Fibroblast of the conjunctiva (primary cell): ENCODE measurements around the gene CDKAL1.
A peak's percentile ranks its signal among the peaks of the same experiment; 100 is the strongest.
"Not testable (repeated sequence)": the region's sequence is repeated elsewhere in the genome, so short reads cannot be mapped to it uniquely, and the experiment has no call there.

Experiments
- DNase-seq: peaks from one replicate; pipeline ENCODE4 v3.0.0-alpha.2; 2010; ENCODE audit warnings: low read depth

The CDKAL1 gene

DNA sequence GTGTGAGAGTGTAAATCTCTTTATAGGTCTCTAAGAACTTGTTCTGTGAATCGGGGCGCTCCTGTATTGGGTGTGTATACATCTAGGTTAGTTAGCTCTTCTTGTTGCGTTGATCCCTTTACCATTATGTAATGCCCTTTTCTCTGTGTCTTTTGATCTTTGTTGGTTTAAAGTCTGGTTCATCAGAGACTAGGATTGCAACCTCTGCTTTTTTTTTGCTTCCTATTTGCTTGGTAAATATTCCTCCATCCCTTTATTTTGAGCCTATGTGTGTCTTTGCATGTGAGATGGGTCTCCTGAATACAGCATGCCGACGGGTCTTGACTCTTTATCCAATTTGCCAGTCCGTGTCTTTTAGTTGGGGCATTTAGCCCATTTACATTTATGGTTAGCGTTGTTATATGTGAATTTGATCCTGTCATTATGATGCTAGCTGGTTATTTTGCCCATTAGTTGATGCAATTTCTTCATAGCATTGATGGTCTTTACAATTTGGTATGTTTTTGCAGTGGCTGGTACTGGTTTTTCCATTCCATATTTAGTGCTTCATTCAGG is 60.1 kb downstream of the CDKAL1 start:
- DNase-seq, result not testable (repeated sequence)

DNA sequence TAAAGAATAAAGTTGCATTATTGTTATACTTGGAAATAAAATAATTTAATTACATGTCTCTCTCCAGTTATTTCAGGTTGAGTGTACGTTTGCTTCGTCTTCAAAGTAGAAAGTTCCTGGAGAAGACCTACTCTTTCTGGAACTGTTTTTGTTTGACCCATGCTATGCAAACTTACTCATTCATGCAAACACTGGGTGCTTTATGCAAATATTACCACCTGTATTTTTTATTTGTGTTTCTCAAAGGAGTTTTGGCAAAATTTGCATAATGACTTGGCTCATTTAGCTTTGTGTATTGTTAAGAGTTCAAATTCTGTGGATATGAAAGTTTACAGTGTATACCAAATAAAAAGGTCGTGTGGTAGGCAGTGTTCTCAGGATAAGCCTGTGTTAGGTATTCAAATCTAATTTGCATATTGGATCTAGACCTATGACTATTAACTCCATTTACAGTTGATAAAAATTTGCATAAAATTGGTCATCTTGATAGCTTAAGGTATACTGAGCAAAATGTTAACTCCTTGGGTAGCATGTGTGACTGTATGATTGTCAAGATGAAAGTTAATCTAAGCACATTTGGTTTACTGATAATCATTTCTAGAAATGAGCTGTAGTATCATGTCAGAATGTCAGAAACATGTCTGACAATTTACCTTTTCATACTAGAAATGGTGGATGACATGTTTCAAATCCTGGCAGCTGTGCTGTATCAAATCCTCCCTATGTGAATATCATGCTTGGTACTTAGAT is 65.2 kb downstream of the CDKAL1 start:
- no peak for DNase-seq

DNA sequence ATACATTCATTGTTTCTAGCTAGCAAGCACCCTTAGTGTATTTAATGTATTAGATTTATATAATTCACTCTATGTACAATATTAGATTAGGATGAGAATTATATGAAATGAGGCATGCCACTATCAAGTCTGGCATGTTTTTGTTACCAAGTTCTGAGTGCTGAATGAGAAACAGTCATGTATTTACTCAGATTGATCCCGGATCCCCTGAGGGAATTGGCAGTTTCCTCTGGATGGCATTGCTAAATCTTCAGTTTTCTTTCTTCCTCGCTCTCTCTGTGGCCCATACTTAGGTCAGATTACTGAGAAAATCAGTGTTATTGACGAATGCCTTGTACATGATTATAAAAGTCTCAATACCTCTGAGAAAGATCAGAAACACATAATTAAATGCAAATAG is 66.6 kb downstream of the CDKAL1 start:
- no peak for DNase-seq

DNA sequence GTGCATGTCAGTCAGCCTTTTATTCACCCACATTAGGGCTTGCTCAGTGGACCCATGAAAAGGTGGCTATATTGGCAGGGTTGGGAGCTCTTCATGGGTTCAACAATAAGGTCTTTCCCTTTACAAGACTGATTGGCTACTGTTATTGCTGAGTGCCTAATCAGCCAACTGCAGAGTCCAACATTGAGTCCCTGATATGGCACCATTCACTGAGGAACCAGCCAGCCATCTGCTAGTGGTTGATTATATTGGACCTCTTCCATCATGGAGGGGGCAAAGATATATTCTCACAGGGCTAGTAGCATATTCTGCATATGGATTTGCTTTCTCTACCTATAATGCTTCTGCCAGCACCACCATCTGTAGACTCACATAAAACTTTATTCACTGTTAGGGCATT is 69.9 kb downstream of the CDKAL1 start:
- DNase-seq, result no peak

DNA sequence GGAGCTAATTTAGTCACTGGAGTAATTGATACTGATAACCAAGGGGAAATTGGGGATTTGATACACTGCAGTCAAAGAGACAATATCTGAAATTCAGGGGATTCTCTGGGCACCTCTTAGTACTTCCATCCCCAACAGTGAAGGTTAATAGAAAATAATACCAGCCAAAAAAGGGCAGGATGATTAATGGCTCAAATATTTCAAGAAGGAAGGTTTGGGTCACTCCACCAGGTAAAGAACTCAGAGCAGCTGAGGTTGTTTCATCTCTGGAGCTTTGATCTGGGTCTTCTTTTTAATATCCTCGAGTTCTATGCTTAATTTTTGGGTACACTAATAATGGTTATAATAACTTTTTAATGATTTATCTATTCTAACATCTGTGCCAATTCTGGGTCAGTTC is 70.8 kb downstream of the CDKAL1 start:
- DNase-seq, result no peak

DNA sequence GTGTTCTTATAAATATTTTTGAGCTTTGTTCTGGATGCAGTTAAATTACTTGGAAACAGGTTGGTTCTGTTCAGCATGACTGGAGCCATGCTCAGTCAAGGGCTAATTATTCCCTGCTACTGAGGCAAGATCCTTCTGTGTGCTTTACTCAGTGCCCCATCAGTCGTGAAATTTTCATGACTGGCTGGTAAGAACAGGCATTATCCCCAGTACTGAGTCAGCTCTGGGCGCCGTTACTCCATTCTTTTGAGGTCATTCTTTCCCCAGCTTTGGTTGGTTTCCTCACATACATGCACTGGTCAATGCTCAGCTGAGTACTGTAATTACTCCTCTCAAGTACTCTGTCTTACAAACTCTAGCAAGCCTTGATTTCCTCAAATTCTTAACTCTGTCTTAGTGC is 71.3 kb downstream of the CDKAL1 start:
- no peak for DNase-seq

DNA sequence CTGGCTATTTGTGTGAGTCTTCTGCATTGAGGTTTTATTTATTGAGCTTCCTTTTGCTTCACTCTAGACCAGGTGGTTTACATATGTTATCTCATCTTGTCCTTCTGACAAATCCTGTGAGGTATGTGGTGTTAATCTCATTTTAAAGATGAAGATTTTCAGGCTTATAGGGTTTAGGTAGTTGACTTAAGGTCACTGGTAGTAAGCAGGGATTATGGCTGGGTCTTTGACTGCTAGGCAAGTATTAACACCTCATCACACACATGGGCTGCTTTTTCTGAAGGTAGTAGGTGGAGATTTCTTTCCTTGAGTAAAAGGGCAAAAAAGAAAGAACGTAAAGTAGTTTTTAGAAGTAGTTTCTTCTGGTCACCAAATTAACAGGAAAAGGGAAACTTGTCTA is 72.6 kb downstream of the CDKAL1 start:
- no peak for DNase-seq

DNA sequence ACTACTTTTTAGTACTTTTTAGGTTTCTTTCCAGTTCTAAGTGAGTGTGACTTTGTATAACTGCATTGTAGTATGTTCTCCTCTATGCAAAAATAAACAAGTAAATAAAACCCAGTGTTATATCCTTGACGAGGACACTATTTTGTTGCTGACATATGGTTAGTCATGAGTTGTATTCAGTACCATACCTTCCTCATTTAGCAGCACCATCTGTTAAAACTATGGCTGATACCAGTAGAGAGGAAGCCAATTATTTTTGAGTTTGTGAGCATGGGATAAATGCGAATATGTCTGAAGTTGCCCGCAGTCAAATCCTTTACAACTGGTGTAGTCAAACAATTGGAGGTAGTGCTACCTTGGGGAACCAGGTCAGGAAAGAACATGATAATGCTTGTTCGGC is 74.1 kb downstream of the CDKAL1 start:
- DNase-seq, result no peak

DNA sequence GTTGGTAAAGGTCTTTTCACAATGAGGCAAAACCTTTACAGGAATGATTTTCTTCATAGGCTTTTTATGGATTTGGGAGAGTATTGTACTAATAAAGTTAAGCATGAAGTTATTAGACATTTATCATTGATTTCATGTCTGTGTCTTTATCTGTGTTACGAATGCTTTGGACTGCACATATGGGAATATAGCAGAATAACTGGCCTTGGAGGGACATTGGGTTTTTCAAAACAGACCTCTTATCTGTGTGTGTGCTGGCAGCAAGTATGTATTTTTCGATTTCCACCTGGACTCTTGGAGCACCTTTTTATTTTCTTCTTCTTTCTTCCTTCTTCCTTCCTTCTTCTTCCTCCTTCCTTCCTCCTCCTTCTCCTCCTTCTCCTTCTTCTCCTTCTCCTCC is 74.6 kb downstream of the CDKAL1 start:
- no peak for DNase-seq

DNA sequence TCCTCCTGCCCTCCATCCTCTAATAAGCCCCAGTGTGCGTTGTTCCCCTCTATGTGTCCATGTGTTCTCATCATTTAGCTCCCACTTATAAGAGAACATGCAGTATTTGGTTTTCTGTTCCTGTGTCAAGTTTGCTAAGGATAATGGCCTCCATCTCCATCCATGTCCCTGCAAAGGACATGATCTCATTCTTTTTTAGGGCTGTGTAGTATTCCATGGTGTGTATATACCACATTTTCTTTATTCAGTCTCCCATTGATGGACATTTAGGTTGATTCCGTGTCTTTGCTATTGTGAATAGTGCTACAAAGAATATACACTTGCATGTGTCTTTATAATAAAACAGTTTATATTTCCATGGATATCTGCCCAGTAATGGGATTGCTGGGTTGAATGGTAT is 75.7 kb downstream of the CDKAL1 start:
- not testable (repeated sequence) for DNase-seq

DNA sequence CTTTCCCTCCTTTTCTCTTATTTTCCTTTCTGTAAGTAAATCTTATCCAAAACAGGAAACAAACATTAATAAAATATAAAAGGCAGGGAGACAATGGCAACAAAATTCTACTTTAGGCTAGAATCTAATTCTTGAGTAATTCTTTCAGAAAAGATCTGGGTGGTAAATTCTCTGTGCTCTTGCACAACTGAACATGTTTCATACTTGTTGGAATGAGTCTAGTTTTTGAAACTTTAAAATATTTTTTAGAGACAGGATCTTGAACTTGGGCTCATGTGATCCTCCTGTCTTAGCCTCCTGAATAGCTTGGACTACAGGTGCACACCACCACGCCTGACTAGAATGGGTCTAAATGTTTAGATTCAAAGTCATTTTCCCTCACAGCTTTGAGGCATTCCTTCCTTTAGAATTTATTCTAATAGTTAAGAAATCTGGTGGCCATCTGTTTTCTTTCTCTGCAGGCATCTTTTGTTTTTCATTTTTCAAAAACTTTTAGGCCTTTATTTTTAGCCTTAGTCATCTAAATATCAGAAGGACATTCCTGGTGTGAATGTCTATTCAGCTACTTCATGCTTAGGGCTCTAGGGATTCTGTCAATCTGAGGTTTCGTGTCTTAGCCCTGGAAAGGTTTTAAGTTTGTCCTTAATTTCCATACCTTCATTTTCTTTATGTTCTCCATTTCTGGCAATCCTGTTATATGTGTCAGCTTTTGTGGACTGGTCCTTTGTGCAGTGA is 76.5 kb downstream of the CDKAL1 start:
- DNase-seq, result peak; percentile 18

DNA sequence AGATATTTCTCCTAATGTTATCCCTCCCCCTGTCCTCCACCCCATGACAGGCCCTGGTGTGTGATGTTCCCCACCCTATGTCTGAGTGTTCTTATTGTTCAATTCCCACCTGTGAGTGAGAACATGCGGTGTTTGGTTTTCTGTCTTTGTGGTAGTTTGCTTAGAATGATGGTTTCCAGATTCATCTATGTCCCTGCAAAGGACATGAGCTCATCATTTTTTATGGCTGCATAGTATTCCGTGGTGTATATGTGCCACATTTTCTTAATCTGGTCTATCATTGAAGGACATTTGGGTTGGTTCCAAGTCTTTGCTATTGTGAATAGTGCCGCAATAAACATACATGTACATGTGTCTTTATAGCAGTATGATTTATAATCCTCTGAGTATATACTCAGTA is 83.3 kb downstream of the CDKAL1 start:
- not testable (repeated sequence) for DNase-seq

DNA sequence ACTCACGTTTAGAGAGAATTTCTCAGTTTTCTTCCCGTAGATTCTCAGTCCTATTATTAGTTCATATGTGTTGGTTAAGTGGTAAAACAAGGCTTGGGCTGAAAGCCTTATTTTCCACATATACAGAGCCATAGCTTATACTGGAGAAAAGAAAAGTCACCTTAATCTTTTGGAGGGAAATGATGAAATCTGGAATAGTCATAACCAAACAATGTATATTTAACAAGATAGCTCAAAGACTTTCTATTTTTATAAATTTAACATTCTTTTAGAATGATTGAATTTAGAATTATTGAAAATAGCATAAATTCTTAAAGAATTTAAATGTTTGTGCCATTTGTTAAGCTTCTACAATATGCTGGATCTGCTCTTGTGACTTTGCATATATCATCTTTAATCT is 85.8 kb downstream of the CDKAL1 start:
- no peak for DNase-seq

DNA sequence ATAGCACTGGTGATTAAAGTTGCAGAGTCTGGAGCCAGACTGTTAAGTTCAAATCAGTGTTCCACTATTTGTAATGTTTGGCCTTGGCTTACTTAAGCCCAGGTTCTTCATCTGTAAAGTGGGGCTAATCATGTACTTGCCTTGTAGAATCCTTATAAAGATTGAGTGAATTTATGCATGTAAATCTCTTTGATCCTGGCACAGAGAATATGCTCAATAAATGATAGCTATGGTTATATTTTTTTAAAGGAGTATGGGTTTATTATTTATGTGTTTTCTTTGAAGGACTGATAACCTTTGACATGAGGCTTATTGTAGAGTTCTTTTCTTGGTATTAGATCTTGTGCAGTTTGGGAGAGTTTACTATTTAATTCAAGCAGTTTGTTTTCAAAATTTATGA is 89.5 kb downstream of the CDKAL1 start:
- DNase-seq, result no peak

DNA sequence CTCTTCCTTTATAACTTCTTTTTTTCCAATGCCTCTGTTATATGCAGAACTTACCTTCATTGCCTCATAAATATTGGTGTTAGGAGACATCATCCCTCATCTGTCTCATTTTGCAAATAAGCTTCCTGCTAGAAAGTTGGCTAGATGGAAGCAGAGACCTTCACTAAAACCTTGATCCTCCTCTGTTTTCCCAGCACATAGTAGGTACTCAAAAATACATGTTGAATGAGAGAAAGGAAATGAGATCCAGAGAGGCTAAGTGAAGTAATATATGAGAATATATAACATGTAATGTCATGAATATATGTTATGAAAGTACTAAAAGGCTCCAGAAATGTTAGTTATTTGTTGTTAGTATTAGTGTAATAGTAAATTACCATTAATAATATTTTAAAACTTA is 91.9 kb downstream of the CDKAL1 start:
- DNase-seq, result no peak

DNA sequence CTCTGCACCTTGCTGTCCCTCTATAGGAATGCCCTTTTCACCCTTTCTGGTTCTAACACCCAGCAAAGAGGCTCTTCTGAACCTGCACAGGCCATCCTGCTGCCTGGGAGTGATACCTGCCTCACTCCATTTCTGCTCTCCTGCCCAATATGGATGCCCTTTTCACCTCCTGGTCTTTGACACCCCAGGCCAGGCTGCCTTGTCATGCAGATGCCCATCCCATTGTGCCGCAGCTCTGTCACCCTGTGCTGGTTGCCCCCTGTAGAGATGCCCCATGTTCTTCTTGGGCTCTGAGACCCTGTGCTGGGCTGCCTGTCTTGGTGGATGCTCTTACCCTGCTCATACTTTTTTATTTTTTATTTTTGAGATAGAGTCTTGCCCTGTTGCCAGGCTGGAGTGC is 95.3 kb downstream of the CDKAL1 start:
- no peak for DNase-seq

DNA sequence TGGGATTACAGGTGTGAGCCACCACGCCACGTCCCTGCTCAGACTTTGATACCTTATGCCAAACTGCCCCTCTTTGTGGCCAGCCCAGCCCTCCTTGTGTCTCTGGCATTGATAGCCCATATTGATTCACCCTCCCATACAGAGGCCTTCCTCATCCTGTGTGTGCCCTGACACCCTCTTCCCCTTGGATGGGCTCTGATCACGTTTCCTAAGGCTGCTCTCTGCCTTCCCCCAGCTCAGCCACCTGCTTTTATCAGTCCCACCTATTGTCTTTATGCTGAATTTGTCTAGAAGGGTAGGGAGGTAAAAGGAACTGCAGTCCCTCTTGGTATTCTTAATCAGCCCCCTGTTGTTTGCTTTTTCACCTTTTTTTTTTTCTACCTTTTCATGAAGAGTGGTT is 95.9 kb downstream of the CDKAL1 start:
- no peak for DNase-seq

DNA sequence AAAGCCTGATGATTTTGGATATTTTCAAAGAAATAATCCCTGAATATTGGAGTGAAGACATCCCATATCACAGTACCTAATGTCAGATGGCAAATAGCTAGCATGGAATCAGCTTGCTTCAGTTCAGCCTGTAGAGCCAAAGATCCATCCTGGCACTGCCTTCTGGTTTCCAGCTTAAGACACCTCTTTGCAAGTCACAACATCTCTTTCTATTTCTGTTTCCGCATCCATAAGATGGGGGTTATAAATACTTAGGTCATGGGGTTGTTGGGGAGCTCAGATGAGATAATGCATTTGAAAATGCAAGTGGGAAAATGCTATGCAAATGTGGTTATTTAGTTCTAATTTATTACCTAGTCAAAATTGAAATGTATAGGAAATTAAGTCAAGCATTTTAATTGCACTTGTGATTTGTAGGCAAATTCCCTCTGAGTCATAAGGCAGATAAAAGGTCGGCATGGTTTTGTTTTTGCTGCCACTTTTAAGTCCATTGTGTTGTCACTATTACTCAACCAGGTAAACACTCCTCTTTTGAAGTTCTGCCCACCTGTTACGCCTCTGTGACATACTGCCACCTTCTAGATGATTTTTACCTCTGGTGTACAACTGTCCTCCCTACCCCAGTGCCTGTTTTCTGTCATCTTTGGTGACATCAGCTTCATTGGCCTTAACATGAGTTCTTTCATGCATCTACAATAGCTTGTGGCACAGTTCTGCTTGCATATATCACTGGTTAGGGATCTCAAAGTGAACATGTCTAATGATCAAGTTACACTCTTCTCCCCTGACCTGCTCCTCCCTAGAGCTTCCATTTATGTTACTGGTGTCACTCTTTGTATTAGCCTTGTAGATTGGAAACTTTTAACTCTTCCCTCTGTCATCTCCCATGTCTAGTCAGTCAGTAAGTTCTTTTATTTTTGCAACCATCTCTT is 96.6 kb downstream of the CDKAL1 start:
- DNase-seq, result no peak

DNA sequence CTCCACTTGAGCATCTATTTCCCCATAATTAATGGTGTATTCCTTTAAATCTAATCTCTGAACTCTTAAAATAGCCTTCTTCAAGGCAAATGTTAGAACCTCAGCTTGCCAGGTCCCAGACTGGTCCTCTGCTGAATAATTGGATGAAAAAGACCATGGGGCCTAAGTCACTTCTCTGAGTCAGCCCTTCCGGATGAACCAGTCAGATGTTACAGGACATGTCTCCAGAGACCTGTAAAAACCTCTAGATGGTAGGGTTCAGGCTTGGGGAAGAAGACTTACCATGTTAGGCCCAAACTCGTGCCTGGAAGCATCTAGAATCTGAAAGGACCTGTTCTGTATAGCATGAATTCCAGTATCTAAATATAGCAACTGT is 97.3 kb downstream of the CDKAL1 start:
- no peak for DNase-seq

DNA sequence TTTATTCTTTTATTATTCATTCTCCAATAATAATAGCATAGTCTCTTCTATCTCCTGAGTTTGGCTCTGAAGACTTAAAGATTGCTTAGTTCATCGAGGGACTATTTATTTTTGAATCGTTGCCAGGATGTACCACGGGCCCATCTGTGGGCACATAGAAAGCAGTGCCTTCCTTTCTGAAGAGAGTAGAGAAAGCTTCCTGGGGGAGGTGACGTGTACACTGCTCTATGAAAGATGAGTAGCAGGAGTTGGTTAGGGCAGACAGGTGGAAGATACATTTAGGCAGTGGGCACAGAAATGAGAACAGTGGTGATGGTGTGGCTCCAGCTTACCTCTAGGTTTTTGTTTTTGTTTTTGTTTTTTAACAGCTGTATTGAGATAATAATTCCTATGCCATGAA is 98.4 kb downstream of the CDKAL1 start:
- DNase-seq, result no peak

DNA sequence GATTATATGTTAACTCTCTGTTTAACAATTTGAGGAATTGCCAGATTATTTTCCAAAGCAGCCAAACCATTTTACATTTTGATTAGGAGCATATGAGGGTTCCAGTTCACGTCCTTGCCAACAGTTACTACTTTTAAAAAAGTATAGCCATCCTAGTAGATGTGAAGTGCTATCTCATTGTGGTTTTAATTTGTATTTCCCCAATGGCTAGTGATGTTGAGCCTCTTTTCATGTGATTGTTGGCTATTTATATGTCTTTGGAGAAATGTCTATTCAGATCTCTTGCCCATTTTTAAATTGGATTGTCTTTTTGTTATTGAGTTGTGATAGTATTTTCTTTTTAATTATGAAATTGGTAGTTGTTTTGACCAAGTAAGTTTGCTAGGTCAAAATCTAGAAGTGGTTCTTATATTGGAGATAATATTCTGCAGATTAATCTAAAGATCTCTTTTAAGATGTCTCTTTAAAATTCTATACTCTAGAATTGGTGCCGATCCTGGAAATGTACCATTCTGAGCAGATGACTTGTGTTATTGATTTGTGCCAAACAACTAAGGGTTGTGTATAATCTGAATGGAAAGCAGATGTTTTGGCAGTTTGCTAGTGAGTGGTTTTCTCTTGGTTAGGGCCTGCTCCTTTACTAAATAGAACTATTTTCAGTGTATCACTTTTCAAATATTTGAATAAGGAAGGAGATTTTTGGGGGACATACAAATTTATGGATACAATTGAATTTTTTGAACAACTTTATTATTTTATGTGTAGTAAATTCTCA is 99.5 kb downstream of the CDKAL1 start:
- peak; percentile 41 for DNase-seq

DNA sequence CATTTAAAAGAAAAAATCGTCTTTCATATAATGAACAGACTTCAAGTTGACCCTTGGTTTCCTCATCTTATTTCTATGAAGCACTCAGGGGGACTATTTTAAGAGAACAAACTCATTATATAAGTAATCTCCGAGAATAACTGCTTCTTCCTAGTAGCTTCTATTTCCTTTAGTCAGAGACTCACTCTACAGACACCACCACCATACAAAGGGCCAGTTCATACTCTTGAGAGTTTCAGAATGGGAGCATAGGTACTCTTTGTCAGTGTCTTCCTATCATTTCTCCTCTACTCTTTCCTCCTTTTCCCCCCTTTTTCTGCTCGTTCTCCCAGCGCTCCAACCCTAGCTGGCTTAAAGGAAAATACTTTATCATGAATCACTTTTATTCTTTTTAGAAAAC is 104.9 kb downstream of the CDKAL1 start:
- no peak for DNase-seq
